LNCaP clone FGC (cell line): ENCODE data around the gene GMPR2.

Experiments
- DNase-seq: peaks from one replicate; pipeline ENCODE4 v3.0.0-alpha.2; 2011; ENCODE audit warnings: low read depth
- H3K4me3 ChIP-seq: 2 replicates; pipeline ENCODE4 v1.5.1; 2011; ENCODE audit warnings: mild to moderate bottlenecking, low read depth, low read length, control low read depth
- CTCF ChIP-seq: IDR thresholded peaks from 2 replicates; pipeline ENCODE4 v1.5.1; 2012; ENCODE audit warnings: mild to moderate bottlenecking; ENCODE audit not compliant: control insufficient read depth, insufficient read depth; ENCODE audit errors: extremely low read depth

GMPR2 gene

GRCh38 chr14:24204163-24205146 lies 28.3 kb upstream of the GMPR2 start:
- DNase-seq, result no peak
- H3K4me3 ChIP-seq, result no peak overlapping the region
- TF ChIP-seq CTCF, result no peak

DNA sequence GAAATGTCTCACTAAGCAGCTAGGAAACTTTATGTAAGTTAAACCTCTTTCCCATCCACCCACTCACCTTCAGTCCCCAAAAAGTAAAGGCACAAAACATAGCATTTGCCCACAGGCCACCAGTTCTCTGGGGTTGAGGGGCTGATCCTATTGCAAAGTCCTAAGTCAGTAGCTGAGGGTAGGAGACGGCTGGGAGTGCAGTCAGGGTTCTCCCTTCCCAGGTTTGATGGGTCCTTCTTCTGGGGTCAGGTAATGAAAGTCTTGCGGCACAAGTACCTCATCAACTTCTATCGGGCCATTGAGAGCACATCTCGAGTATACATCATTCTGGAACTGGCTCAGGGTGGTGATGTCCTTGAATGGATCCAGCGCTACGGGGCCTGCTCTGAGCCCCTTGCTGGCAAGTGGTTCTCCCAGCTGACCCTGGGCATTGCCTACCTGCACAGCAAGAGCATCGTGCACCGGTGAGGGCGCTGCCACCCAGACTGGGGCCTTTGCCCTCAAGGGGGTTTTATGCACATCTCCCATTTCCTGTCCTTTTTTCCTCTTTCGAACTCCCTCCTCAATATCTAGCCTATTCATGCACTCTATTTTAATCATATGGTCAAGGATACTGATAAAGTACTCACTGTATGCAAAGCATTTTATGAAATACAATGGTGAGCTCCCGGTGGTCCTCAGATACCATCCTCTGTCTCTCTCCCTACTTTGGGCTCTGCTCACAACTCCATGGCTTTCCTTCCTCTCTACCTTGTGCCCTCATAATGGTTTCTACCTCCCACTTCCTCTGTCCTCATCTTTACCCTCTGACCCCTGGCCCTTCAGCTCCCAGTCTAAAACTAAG lies 26.2 kb upstream of the GMPR2 start:
- DNase-seq, result no peak

DNA sequence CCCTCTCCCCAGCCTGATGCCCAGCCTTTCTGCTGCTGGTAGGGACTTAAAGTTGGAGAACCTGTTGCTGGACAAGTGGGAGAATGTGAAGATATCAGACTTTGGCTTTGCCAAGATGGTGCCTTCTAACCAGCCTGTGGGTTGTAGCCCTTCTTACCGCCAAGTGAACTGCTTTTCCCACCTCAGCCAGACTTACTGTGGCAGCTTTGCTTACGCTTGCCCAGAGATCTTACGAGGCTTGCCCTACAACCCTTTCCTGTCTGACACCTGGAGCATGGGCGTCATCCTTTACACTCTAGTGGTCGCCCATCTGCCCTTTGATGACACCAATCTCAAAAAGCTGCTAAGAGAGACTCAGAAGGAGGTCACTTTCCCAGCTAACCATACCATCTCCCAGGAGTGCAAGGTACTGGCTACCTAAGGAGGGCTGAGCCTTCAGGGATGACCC lies 25.6 kb upstream of the GMPR2 start:
- no peak for TF ChIP-seq CTCF
- DNase-seq, result no peak
- H3K4me3 ChIP-seq, result no peak overlapping the region

More for the DNA sequence above, 26.2 kb upstream of the GMPR2 start:
- no peak for TF ChIP-seq CTCF
- no peak overlapping the region for H3K4me3 ChIP-seq

DNA sequence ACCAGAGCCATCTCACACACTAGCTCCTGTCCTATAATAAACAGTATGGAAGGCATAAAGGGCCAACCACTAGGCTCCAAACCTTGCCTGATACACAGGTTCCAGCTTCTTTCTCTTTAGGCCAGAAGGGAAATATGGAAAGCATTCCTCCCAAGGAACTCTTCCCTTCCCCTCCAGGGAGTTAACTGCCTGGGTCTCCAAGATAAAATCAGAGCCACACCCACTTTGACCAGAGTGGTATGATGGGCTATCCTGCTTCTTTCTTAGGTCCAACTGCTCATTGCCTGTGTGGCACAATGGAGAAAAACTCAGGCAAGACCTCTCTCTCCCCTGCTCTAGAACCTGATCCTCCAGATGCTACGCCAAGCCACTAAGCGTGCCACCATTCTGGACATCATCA lies 25.1 kb upstream of the GMPR2 start:
- DNase-seq, result no peak
- no peak overlapping the region for H3K4me3 ChIP-seq
- TF ChIP-seq CTCF, result no peak

DNA sequence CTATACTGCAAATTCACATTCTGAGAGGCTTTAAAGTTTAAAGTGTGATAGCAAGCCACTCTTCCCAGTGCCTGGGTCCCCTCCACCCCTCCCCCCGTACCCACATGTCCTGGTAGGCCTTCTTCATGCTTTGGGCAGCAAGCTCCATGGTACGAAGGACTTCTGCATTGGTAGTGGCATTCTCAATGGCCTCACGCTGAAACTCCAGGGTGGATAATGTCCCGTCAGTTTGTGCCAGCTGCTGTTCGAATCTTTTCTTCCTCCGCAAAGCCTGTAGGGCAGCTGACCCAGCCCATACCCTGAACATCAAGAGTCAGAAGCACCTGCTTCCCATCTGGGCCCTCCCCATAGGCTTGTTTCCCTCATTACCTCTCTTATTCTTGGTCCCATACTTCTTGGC lies 21.4 kb upstream of the GMPR2 start:
- DNase-seq, result no peak
- no peak for TF ChIP-seq CTCF
- no peak overlapping the region for H3K4me3 ChIP-seq

DNA sequence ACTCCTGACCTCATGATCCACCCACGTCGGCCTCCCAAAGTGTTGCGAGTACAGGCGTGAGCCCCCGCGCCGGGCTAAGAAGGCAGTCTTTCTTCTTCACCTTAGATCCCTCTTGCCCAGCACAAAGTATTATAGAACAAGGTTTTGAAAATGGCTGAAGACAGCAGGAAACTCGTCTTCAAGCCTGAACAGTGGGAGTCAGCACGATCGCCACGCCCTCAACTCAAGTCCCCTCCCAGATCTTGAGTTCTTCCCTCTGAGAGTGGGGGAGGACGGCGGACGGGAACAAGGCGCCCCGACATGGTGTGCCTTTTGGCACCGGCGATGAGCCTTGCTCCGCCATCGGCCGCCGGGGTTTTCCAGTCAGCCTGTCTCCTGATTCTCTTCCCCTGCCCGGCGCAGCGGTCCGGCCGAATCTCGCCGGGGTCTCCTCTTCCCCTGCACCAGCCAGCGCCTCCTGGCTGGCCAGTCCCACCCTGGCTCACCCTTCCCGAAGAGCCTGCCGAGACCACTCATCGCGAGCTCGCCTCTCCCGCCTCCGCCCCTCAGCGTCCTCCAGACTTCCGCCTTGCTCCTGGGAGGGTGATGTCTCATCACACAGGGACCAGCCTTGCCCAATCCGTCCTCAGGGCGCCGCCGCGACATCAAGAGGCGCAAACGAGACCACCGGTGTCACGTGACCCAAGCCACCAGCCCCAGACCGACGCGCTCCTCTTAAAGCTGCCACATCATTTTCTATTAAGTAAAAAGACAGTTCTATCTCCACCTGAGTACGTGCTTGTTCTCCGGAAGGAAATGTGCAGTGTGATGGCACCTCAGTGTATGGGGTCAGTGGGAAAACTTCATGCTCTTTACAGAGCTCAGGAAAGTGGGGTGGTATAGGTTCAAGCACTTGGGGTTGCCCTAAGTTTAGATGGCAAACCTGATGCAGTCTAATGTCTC lies 19.5 kb upstream of the GMPR2 start, which contains the start of gene CHMP4A:
Gene CHMP4A, minus strand, starts transcription at position 565 of the 942 bp plus-strand sequence. Its CDS starts 49 bp downstream, at position 516.
- TF ChIP-seq CTCF, result no peak
- H3K4me3 ChIP-seq, result peak within 1 kb of the TSS; percentile 64
- peak; percentile 74 for DNase-seq
